Measurements from ENCODE around the gene ZNF316. TPM values are rescaled to one million over a fixed set of nuclear protein-coding genes. Genes with fewer than 3 reads are reported as not detected.

Gene ZNF316
- total RNA-seq, 2 experiments from 2014 or later: 46.2 to 49.7 TPM

- no peaks in the 10 kb centered on the region for H3K27me3 ChIP-seq (ENCODE audit: control insufficient read depth in 1 of 2, insufficient read depth in 2 of 2, low read length in 2 of 2)
- intact Hi-C loops (cut with DNase I, micrococcal nuclease): no loop called here
- POLR2A ChIA-PET: no interaction called here
- Mint-ChIP-seq H3K4me3 (peak overlapping the region; percentile 51), H3K9me3 (no peaks in the 10 kb centered on the region), H3K27ac (peak overlapping the region; percentile 87), H3K4me1 (ENCODE audit: low read depth) (peaks cover 34% of the 10 kb centered on the region), H3K27me3 (no peaks in the 10 kb centered on the region), H3K36me3 (ENCODE audit: low read depth) (peaks cover 62% of the 10 kb centered on the region)
- no peak overlapping the region for H3K27ac ChIP-seq (ENCODE audit: low read depth in 1 of 2, low read length in 2 of 2)
- TF ChIP-seq, protein P1, sequence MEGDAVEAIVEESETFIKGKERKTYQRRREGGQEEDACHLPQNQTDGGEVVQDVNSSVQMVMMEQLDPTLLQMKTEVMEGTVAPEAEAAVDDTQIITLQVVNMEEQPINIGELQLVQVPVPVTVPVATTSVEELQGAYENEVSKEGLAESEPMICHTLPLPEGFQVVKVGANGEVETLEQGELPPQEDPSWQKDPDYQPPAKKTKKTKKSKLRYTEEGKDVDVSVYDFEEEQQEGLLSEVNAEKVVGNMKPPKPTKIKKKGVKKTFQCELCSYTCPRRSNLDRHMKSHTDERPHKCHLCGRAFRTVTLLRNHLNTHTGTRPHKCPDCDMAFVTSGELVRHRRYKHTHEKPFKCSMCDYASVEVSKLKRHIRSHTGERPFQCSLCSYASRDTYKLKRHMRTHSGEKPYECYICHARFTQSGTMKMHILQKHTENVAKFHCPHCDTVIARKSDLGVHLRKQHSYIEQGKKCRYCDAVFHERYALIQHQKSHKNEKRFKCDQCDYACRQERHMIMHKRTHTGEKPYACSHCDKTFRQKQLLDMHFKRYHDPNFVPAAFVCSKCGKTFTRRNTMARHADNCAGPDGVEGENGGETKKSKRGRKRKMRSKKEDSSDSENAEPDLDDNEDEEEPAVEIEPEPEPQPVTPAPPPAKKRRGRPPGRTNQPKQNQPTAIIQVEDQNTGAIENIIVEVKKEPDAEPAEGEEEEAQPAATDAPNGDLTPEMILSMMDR (IDR thresholded peaks at IDR 0.05): no peak
- peaks cover 0 to 3% of the 10 kb centered on the region in 2 experiments for H3K9me3 ChIP-seq (ENCODE audit: control insufficient read depth in 1 of 2, insufficient read depth in 1 of 2, low read length in 2 of 2)
- peak in 2 of 14 experiments; percentile 34 to 55 for DNase-seq
- CTCF ChIA-PET: no interaction called here
- no peak for ATAC-seq (ENCODE audit: poor library complexity)
- no peak overlapping the region for H3K4me3 ChIP-seq (ENCODE audit: low read length)
- peaks cover 35% of the 10 kb centered on the region for H3K4me1 ChIP-seq (ENCODE audit: insufficient read depth, low read length)
- H3K36me3 ChIP-seq (ENCODE audit: insufficient read depth, low read length): peaks cover 40% of the 10 kb centered on the region
These were observed 3.2 kb downstream of the ZNF316 start for GRCh38 chr7:6640246-6640721.

DNA sequence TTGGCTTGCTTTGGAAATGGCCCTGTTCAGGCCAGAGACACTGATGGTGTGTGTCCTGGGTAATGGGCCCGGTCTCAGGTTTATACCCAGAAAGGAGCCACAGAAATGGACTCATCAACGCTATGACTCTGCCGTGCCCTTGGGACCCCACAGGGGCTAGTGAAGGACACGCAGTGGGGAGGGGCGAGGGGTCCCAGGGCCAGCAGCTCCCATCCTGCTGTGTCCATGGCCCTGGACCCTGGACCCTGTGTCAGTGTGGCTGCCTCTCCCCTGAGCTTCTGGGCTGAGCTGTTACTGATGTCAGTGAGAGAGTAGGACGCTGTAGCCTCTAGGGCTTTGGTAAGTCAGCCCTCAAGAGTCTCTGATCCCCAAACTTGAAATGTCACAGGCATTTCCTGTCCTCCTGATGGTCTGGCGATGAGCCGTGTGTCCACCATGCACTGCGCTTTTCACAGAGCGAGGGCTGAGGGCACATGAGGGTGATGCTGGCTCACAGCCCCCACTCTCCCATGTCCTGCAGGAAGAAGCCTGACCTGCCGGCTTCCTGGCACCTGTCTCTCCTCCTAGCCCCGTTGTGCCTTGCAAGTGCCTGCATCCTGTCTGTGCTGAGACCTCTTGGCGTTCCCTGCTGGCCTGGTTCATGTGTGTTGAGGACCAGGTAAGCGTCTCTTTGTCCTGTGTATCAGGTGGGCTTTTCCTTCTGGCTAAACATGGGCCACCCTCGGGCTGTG is 4.4 kb downstream of the ZNF316 start:
- Histone ChIP-seq H3K4me1 (ENCODE audit: insufficient read depth, low read length) (peaks cover 32% of the 10 kb centered on the region), H3K9me3 (ENCODE audit: control insufficient read depth in 1 of 2, insufficient read depth in 1 of 2, low read length in 2 of 2) (peaks cover 0 to 3% of the 10 kb centered on the region in 2 experiments), H3K27me3 (ENCODE audit: control insufficient read depth in 1 of 2, insufficient read depth in 2 of 2, low read length in 2 of 2) (no peaks in the 10 kb centered on the region), H3K4me3 (ENCODE audit: low read length) (no peak overlapping the region), H3K36me3 (ENCODE audit: insufficient read depth, low read length) (peaks cover 45% of the 10 kb centered on the region), H3K27ac (ENCODE audit: low read depth in 1 of 2, low read length in 2 of 2) (no peak overlapping the region)
- H3K36me3 Mint-ChIP-seq (ENCODE audit: low read depth): peaks cover 70% of the 10 kb centered on the region
- POLR2A ChIA-PET: no interaction called here
- H3K27me3 Mint-ChIP-seq: no peaks in the 10 kb centered on the region
- peak overlapping the region; percentile 39 for H3K27ac Mint-ChIP-seq
- DNase-seq (no peak), ATAC-seq (ENCODE audit: poor library complexity) (no peak)
- intact Hi-C loops (cut with DNase I, micrococcal nuclease): no loop called here
- H3K4me1 Mint-ChIP-seq (ENCODE audit: low read depth): peaks cover 34% of the 10 kb centered on the region
- CTCF ChIA-PET: no interaction called here
- H3K4me3 Mint-ChIP-seq: no peak overlapping the region
- TF ChIP-seq, protein P1 (IDR thresholded peaks at IDR 0.05): no peak
- no peaks in the 10 kb centered on the region for H3K9me3 Mint-ChIP-seq

DNA sequence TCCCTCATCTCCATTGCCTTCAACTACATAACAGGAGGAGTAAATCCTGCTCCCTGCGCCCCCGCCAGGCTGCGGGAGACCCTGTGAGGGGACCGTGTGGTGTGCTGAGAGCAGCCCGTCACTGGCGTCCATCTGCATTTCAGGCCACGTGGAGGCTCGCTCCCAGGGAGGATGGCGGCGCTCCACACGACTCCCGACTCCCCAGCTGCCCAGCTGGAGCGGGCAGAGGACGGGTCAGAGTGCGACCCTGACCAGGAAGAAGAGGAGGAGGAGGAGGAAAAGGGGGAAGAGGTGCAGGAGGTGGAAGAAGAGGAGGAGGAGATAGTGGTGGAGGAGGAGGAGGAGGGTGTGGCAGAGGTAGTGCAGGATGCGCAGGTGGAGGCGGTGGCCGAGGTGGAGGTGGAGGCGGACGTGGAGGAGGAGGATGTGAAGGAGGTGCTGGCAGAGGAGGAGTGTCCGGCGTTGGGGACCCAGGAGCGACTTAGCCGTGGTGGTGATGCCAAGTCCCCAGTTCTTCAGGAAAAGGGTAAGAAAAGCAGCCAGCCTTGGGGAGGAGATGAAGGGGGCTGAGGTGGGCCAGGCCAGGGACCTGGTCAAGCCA is 5.2 kb downstream of the ZNF316 start:
- H3K9me3 ChIP-seq (ENCODE audit: control insufficient read depth in 1 of 2, insufficient read depth in 1 of 2, low read length in 2 of 2): peaks cover 0 to 3% of the 10 kb centered on the region in 2 experiments
- Mint-ChIP-seq H3K4me1 (ENCODE audit: low read depth) (peaks cover 34% of the 10 kb centered on the region), H3K27me3 (no peaks in the 10 kb centered on the region), H3K27ac (no peak overlapping the region), H3K9me3 (no peaks in the 10 kb centered on the region), H3K4me3 (no peak overlapping the region), H3K36me3 (ENCODE audit: low read depth) (peaks cover 79% of the 10 kb centered on the region)
- intact Hi-C loops (cut with DNase I, micrococcal nuclease): no loop called here
- no peak overlapping the region for H3K4me3 ChIP-seq (ENCODE audit: low read length)
- POLR2A ChIA-PET: no interaction called here
- H3K27ac ChIP-seq (ENCODE audit: low read depth in 1 of 2, low read length in 2 of 2): no peak overlapping the region
- TF ChIP-seq, protein P1 (IDR thresholded peaks at IDR 0.05): no peak
- ATAC-seq (ENCODE audit: poor library complexity) (no peak), DNase-seq (no peak)
- no peaks in the 10 kb centered on the region for H3K27me3 ChIP-seq (ENCODE audit: control insufficient read depth in 1 of 2, insufficient read depth in 2 of 2, low read length in 2 of 2)
- peaks cover 53% of the 10 kb centered on the region for H3K36me3 ChIP-seq (ENCODE audit: insufficient read depth, low read length)
- CTCF ChIA-PET: no interaction called here
- H3K4me1 ChIP-seq (ENCODE audit: insufficient read depth, low read length): peaks cover 28% of the 10 kb centered on the region

All from CD4-positive, alpha-beta T cell (primary cell).